ENCODE measurements around the gene FAM120AOS.
"Not testable (repeated sequence)": the region's sequence is repeated elsewhere in the genome, so short reads cannot be mapped to it uniquely, and the experiment has no call there.

FAM120AOS gene

DNA sequence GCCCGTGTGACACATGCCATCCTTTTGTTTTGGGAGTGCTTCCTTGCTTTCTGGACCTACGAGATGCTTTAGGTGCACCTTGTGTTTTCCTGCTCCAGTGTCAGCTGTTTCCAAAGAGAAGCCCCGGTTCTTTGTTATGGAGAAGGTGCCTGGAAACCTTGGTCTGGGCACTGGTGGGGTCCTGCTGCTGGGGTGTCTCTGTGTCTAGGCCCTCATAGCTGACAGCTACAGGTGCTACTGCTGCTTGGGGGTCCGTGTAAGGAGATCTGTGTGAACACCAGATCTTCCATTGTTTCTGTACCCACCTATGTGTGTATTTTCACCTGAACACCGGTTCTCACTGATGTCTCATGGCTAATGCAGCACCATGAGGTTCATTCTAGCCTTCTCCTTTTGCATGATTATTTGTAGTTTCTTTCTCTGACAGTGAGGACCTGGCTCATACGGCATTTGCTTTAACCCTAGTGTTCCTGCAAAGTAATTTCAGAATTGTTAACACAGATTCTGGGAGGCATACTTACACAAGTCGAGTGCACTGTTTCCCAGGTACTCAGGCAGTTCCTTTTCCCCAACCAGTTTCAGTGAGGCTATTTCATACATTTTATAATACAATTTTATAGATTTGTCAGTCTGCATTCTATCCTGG, 13.2 kb upstream of the FAM120AOS start:
- no peak for DNase-seq

DNA sequence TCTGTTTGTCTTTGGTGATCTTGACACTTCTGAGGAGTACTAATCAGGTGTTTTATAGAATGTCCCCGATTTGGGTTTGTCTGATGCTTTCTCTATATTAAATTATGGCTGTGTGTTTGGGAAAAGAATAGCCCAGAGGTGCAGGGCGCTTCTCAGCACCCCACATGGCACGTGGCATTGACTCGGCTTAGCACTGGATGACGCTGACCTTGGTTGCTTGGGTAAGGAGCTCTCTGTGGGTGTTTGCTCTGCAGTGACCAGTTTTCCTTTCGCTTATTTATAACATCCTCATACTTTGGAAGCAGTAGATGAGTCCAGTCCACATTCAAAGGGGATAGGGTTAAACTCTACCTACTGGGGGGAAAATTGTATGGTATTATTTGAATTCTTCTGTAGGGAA, 12.5 kb upstream of the FAM120AOS start:
- DNase-seq = no peak

DNA sequence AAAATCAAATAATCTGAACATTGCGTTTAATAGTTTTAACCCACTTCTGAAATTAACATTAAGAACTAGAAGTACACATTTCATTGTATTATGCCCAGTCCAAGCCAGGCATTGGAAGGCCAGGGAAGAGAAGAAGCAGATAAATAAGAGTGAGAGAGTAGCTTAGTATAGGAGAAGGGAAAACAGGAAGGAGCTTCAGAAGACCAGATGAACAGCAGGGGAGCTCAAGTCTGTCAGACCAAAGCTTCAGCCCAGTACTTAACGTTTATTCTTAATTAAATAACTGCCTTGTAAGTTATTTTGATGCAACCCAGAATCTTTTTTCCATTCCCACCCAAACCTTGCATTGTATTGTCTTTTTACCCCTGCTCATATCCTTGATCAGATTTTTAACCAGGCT, 11.5 kb upstream of the FAM120AOS start:
- DNase-seq = no peak

DNA sequence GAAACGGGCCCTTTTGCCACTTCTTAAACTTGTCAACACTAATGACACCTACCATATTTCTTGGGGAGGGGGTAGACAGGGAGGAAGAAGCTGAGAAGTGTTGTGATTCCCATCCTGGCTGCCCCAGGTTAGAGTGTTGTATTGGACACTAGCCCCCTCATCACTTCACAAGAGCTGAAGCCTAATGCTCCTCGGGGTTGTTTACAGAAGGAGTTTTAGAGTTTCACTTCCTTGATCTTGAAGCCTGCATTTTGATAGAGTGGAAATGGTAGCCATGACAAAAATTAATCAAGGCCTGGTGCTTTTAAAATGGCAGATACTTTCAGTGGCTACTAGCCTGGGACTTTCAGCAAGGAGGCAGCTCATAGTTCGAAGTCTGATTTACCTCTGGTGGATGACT, 11.0 kb upstream of the FAM120AOS start:
- DNase-seq = no peak

DNA sequence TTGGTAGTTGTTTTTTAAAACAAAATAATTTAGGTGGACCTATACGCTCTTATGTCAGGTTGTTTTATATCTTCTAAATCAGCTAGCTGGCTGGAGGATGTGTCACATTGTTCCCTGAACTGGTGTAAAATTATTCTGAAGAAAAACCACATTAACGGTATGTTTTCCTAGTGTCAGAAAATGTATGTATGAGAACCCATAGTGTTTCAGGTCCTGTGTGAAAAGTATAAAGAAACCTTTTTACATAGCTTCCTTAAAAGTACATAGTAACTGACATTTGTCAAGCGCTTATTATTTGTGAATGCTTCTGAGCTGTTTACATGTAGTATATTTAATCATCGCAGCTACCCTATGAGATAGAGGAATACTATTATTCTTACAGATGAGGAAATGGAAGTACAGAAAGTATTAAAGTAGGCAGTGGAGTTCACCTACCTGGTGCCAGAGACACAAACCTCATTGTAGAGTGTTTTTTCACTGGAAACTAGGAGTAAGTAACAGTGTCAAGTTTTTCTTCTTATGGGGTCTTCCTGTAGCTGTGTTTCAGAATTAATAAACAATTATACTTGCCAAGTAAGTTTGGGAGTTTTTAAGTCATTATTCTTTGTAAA, 10.4 kb upstream of the FAM120AOS start:
- DNase-seq = no peak

DNA sequence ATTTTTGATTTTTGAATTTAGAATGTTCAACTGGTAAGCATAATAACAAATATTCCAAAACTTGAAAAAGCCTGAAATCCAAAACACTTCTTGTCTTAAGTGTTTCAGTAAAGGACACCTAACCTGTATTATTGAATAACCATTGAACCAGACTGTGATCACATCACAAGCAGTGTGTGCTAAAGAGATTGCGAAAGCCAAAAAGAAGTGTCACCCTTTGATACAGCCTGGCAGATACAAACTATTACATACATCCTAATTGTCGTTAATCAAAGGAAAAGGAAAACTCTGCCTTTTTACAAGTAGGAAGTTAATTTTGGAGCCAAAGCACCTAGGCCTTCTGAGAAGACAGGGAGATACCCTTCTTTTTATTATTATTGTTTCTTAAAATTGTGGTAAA, 8.4 kb upstream of the FAM120AOS start:
- DNase-seq = no peak

DNA sequence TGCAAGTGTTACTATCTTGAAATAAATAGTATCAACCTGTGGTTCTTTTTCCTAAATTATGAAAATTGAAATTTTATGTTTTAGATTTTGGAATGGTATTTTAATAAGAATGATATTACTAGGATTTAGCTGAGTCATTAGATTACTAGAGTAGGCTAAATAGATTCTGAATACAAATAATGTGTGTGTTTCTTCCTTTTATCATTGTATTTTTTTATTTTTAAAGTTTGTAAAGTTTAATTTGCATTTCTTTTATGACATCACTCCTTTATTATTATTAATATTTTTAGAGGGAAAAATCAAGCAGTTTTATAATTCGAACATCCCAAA, 8.0 kb upstream of the FAM120AOS start:
- DNase-seq = no peak

DNA sequence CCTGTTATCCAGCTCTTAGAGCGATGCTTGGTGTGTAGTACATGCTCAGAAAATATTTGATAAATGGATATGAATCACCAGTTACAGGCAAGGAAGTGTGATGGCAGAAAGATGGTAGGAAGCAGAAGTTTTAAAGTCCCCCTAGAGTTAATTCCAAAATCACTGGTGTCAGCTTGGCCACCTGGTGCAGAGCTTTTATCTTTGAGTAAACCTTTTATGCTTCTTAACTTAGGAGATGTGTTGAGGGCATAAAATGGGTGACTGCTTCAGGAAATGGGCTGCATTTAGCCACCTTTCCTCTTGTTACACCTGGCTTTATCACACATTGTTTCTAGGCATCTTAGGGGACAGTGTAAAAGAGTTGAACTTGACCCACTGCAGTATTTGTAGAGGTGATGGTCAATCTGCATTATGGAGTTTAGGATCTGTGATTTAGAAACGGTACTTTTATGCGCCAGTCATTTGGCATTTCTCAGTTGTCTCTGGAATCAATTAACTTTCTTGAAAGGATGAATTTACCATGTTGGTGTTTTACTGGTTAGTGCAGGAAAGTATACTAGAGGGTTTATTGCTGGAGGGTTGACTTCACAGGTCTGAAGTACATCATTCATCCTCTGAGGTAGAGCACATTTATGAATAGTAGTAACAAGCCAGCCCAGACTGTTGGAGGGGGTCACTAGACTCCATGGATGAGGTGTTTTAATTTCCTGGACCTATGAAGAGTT, 7.5 kb upstream of the FAM120AOS start:
- DNase-seq = no peak

DNA sequence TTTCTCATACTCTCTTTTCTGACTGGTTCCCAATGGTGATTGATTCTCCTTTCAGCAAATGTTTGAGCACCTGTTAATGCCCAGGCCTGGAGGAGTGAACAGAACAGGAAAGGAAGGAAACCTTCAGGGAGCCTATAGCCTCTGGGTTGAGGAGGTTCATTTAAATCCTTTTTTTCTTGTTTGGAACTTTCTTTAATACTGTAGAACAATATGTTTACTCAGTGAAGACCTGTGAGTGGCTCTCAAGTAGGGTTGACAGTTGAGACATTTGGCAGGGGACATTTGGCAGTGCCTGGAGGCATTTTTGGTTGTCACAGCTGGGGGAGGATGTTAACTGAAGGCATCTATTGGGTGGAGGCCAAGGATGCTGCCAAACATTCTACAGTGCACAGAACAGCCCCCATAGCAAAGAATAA, 6.1 kb upstream of the FAM120AOS start:
- DNase-seq = no peak

DNA sequence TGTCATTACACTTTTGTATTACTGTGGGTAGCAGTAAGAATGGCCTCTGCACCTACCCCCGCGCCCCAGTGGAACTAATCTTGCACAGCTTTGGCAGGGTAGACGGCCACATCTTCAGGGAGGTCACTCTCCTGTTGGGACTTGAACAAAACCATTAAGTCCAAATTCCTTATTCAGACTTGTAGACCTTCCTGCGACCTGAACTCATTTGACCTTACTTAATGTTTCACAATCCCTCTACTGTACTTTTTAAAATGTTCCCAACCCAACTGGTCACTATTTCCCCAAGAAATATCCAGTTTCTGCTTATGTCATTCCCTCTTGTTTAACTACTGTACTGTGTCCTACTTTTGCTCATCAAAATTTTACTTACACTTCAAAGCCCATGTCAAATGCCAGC, 5.3 kb upstream of the FAM120AOS start:
- DNase-seq = no peak

DNA sequence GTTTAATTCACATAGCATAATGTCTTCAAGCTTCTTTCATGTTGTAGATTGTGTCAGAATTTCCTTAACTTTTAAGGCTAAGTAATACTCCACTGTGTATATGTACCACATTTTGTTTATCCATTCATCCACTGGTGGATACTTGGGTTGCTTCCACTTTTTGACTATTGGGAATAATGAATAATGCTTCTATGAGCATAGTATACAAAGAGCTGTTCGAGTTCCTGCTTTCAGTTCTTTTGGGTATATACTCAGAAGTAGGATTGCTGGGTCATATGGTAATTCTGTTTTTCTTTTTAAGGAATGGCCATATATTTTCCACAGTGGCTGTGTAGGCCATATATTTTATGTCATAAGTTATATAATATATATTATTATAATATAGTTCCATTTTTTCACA, 3.6 kb upstream of the FAM120AOS start:
- no peak for DNase-seq

DNA sequence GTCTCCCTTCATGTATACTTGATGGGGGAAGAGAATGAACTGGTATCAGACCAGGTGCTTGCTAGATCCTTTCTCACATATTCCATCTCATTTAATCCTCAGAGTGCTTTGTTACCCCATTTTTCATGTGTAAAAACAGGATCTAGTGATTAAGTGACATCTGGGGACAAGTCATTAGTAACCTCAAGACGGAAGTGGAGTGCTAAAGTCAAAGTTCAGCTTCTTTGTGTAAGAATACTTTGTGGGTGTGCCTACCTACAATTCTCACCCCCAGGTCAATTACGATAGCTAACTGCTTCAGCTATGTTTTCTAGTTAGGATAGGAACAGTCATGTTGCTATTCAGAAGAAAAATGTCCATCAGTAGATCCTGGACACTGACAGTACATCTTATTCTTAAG, 3.1 kb upstream of the FAM120AOS start:
- no peak for DNase-seq

DNA sequence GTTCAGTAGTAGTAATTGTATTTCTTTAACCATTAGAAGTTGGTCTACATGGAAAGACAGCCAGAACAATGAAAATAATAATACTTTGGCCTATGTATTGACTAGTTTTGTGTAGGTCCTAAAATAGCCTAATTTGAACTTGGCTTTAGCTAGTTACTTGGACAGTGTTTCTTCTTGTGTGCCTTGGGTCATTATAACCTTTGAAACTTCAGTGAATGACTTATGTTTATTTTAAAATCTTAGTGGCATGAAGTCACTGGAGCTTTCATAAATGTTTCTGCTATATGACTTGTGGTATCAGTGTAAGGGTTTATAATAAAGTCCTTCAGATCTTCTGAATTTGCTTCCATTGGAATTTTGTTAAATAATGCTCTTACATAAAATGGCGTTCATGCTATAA, 2.6 kb upstream of the FAM120AOS start:
- DNase-seq = no peak

DNA sequence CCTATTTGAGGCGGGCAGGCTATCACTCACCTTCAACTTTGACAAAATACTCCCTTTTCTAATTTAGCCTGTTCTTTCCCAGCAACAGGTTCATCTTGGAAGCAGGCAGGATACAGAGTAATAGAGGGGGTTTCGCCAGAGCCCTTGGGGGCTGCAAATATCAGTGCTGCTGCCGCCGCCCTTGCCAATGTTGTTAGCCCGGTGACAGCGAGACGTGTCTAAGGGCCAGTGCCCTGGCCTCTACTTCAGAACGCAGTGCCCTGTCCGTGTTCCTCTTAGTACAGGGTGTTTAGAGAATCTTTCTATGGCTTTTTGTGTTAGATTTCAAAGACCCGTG, 703 bp downstream of the FAM120AOS start:
- DNase-seq = no peak

DNA sequence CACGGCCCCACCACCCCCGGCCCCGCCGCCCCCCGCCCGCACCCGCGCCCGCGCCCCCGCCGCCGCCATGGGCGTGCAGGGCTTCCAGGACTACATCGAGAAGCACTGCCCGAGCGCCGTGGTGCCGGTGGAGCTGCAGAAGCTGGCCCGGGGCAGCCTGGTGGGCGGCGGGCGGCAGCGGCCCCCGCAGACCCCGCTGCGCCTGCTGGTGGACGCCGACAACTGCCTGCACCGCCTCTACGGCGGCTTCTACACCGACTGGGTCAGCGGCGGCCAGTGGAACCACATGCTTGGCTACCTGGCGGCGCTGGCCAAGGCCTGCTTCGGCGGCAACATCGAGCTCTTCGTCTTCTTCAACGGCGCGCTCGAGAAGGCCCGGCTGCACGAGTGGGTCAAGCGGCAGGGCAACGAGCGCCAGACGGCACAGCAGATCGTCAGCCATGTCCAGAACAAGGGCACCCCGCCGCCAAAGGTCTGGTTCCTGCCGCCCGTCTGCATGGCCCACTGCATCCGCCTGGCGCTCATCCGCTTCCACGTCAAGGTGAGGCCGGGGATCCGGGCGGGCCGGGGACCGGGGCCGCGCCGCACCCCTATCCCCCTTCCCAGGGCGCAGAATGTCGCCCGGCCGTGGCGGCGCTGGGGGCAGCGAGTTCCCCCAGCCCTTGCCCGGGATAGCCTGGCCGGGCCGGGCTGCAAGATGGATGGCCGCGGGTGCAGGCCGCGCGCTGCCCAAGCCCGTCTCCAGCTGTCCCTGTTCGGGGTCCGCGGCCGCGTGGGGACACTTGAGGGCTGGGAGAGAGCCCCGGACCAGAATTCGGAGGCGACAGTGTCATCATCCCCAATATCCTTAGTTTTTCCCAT, 1.3 kb downstream of the FAM120AOS start:
- no peak for DNase-seq

DNA sequence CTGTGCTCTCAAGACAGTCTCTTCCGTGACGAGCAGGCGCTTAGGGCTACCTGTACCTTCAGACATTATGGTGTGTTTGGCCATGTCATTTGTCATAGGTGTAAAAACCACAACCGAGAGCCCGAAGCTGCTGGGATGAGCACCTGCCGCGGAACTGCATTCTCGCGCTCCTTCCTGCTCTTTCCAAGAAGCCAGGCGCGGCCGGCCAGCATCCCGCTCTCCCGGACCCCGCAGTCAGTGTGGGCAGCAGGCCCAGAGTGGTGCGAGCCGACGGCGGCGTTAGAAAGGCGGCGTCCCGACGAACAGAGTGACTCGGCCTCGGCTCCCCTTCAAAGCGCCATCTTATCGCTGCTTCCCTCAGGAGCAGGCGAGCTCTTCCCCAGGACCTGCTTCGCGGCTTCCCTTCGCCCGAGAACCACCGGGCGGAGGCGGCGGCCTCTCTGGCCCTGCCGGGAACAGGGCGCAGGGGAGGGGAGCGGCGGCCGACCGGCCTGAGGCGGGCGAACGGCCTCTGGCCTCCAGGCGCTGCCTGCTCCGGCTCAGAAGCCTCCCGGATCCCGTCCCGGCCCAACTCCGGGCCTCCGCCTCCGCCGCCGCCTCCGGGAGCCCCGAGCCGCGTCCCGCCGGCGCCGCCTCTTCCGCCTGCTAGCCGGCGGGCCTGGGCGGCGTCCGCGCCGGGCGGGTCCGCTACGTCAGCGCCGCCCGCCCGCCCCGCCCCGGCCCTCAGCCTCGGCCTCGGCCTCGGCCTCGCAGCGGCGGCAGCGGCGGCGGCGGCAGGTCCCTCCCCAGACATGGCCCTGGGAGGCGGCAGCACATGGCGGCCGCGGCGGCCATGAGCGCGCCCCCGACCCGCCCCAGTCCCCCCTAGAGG, 2.2 kb downstream of the FAM120AOS start, which contains the start of gene FAM120A:
TSS of gene FAM120A (plus strand) at position 741 of the 871 bp plus-strand sequence. CDS start 231 bp downstream, outside the sequence.
- no peak for DNase-seq

DNA sequence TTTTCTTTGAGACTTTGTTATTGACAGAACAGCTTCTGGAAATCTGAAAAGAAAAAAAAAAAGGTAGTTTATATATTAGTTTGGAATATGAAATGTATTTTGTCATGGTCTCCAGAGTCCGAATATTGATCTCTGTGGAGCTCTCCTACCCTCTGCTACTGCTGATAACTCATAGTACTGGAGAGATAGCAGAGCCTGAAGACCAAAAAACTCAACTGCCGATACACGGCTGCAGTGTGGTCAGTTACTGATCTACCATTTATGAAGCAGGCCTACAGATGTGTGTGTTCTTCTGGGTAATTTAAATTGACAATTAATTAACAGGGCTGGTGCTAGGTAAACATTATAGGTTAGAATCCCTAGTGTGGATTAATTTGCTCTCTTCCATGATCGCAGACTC, 5.7 kb downstream of the FAM120AOS start:
- no peak for DNase-seq

DNA sequence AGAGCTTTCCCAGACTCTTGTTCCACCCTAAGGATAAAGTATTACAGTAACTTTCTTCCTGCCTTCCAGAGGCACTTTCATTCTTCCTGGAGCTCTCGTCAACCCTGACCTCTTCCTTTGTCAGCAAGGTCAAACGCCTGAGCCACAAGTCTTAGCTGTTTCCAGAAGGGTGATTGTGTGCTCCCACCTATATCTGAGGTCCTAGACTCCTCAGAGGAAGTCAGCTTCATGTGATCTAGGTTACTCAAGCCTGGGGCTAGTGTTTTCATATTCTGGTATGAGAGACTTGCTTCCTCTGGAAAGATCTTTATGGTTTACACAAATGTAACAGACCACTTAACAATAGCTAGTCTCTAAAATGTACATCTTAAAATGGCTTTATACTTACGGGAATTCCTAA, 7.3 kb downstream of the FAM120AOS start:
- DNase-seq = no peak

DNA sequence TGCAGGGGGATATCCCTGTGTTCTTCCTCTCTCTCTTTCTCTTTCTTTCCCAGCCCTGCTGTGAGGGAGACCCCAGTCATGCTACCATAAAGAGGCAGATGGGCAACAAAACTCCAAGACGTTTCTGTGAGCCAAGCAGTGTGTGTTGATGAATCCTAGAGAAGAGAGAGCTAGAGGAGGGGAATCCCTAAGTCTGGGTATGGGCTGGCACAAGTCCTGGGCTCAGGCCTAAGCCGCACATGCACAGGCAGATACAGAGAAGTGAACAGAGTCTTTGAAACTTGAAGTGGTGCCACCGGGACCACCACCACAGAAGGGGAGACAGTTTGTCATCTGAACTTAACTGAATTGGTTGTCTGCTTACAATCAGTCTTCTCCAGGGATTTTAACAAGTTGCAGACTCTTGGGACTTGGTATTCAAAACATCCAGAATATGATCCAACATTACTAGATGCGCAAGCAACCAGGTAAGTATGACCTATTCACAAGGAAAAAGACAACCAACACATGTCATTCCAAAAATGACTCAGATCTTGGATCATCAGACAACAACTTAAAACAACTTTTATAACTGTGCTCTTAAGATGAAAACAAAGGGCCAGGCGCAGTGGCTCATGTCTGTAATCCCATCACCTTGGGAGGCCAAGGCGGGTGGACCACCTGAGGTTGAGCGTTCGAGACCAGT, 12.3 kb downstream of the FAM120AOS start:
- DNase-seq = no peak

DNA sequence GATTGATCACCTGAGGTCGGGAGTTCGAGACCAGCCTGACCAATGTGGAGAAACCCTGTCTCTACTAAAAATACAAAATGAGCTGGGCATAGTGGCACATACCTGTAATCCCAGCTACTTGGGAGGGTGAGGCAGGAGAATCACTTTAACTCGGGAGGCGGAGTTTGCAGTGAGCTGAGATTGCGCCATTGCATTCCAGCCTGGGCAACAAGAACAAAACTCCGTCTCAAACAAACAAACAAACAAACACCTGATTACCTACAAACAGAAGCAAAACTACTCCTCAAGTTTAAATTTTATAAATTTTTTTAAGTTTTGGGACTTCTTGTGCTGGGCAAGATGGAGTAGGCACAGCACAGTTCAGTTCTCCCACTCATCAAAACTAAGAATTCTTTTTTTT, 14.1 kb downstream of the FAM120AOS start:
- not testable (repeated sequence) for DNase-seq

DNA sequence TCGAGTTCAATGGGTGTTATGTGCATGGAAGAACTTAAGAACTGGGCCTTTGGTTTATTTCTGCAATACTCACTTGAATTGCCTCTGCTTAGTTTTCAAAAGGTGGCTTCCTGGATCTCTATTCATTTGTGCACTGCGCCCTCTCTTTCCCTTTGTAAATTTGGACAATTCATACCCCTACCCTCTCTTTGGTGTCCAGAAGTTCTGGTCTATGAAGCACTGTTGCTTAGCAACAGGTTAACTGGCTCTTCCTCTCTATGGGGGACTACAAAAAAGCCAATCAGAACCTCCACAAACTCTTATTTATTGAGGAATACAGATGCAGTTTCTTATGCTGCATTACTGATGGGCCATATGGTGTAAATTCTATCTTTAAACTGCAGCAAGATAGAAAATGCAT, 15.4 kb downstream of the FAM120AOS start:
- DNase-seq = no peak

All from cortex of kidney (tissue), 1 donor.